Osteocyte (in vitro differentiated cells): ENCODE data around the gene SLC16A12. TPM values are rescaled to one million over a fixed set of nuclear protein-coding genes. Genes with fewer than 3 reads are reported as not detected.
A peak's percentile ranks its signal among the peaks of the same experiment; 100 is the strongest.

Experiments used
- DNase-seq: peaks from one replicate; pipeline ENCODE4 v3.0.0; 2021; ENCODE audit warnings: mixed read lengths; ENCODE audit not compliant: unreplicated experiment; ENCODE audit errors: extremely low spot score
- H3K27ac Mint-ChIP-seq: one replicate; pipeline ENCODE4 v1.8.0; 2021; ENCODE audit warnings: mild to moderate bottlenecking, mixed read lengths; ENCODE audit not compliant: unreplicated experiment
- H3K27me3 Mint-ChIP-seq: one replicate; pipeline ENCODE4 v1.8.0; 2021; ENCODE audit warnings: mixed read lengths; ENCODE audit not compliant: unreplicated experiment
- H3K36me3 Mint-ChIP-seq: one replicate; pipeline ENCODE4 v1.8.0; 2021; ENCODE audit warnings: mixed read lengths; ENCODE audit not compliant: unreplicated experiment
- H3K4me1 Mint-ChIP-seq: one replicate; pipeline ENCODE4 v1.8.0; 2021; ENCODE audit warnings: mixed read lengths; ENCODE audit not compliant: unreplicated experiment
- H3K4me3 Mint-ChIP-seq: one replicate; pipeline ENCODE4 v1.8.0; 2021; ENCODE audit warnings: mild to moderate bottlenecking, moderate library complexity, mixed read lengths; ENCODE audit not compliant: unreplicated experiment
- H3K9me3 Mint-ChIP-seq: one replicate; pipeline ENCODE4 v1.8.0; 2021; ENCODE audit warnings: mixed read lengths; ENCODE audit not compliant: unreplicated experiment
- CTCF ChIP-seq: fragments of 200-600 bp; sonication (generic); IDR thresholded peaks from 2 replicates; pipeline ENCODE4 v1.5.0; 2021; ENCODE audit warnings: antibody characterized with exemption, mild to moderate bottlenecking, moderate library complexity
- total RNA-seq: library from RNA; stranded (reverse); gene quantifications from 2 replicates; pipeline ENCODE4 v1.2.1, GENCODE V29; 2021

SLC16A12 gene
- total RNA-seq, 1 donor from 2014 or later = 8.4 TPM

DNA sequence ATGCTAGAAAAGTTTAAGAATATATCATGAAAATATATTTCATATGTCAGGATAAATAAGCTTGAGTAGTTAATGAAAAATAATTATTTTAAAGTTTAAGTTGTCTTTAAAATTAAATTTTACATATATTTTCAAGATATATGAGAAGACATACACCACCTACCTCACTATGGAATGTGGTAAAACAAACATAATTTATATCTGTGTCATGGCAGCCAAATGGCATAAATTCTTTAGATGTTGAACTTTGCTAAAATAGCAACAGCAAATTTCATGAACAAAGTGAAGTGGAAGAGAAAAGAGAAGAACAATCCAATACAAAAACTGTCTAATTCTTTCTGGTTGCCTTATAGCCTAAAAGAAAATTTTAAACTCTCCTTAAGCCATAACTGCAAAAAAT, 39.6 kb upstream of the SLC16A12 start:
- Mint-ChIP-seq H3K9me3 (peaks cover 12% of the 10 kb centered on the region), H3K27me3 (no peaks in the 10 kb centered on the region), H3K27ac (peak overlapping the region; percentile 63), H3K36me3 (peaks cover 4% of the 10 kb centered on the region), H3K4me3 (no peak overlapping the region), H3K4me1 (peaks cover 25% of the 10 kb centered on the region)
- no peak for DNase-seq
- TF ChIP-seq CTCF = no peak

- H3K4me1 Mint-ChIP-seq = peaks cover 25% of the 10 kb centered on the region
- H3K36me3 Mint-ChIP-seq = peaks cover 4% of the 10 kb centered on the region
- no peaks in the 10 kb centered on the region for H3K27me3 Mint-ChIP-seq
- no peak for TF ChIP-seq CTCF
- H3K27ac Mint-ChIP-seq = peak overlapping the region; percentile 34
- H3K4me3 Mint-ChIP-seq = no peak overlapping the region
- no peak for DNase-seq
- peaks cover 12% of the 10 kb centered on the region for H3K9me3 Mint-ChIP-seq
Observed at GRCh38 chr10:89574368-89574767, 39.0 kb upstream of the SLC16A12 start.

GRCh38 chr10:89567576-89568245, 32.3 kb upstream of the SLC16A12 start:
- Mint-ChIP-seq H3K36me3 (no peaks in the 10 kb centered on the region), H3K27me3 (no peaks in the 10 kb centered on the region), H3K4me1 (peaks cover 18% of the 10 kb centered on the region), H3K9me3 (no peaks in the 10 kb centered on the region), H3K4me3 (no peak overlapping the region), H3K27ac (peak overlapping the region; percentile 77)
- no peak for TF ChIP-seq CTCF
- DNase-seq = no peak

DNA sequence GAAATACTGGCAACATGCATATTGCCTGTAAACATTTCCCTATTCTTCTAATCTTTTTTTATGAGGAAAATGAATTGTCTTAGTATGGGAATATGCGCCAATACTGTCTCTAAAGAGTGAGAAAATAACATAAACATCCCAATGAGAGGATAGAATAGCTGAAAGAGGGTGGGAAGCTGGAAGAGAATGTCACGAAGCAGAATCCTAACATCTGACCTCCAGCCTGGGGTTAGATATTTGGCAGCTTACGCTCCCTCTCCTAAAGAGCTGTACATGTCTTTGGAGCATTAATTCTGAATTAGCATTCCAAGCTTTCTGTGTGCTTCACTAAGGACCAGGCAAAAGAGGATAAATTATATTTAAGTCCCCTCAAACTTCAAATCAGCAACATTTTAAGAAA, 31.6 kb upstream of the SLC16A12 start:
- DNase-seq = no peak
- no peak overlapping the region for H3K4me3 Mint-ChIP-seq
- peaks cover 19% of the 10 kb centered on the region for H3K4me1 Mint-ChIP-seq
- TF ChIP-seq CTCF = no peak
- H3K27ac Mint-ChIP-seq = peak overlapping the region; percentile 77
- no peaks in the 10 kb centered on the region for H3K36me3 Mint-ChIP-seq
- no peaks in the 10 kb centered on the region for H3K9me3 Mint-ChIP-seq
- H3K27me3 Mint-ChIP-seq = no peaks in the 10 kb centered on the region

DNA sequence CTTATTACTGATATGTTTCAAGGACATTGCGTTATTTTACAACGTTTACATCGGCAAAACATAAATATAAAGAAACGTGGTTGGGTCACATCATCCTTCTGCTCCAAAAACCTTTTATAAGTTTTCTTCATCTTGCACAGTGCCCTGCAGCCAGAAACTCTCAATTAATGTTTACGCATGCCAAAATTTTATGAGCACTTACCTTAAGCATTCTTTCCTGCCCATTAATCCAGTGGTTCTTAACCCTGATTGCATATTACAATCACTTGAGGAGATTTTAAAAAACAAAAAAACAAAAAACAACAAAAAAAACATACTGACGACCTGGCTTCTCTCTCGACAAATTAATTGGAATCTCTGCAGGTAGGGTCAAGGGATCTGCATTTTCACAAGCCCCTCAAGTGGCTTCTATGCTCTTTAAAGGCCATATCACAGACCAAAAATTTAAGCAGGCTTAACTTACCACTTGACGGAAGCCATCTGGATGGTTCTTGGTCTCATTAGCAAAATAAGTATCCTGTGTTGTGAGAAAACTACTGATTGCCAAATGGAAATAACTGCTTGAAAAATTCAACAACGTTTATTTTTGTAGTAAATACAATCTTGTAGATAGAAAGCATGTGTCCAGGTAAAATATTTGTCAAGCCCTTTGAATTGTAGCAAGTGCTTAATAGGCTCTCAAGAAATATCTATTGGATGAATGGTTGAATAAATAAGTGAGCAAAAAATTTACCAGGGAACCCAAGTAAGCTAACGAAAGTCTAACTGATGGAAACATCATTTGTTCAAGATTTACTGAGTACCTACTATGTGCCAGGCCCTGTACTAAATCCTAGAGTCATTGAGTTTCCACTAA, 30.9 kb upstream of the SLC16A12 start:
- no peak overlapping the region for H3K4me3 Mint-ChIP-seq
- H3K9me3 Mint-ChIP-seq = no peaks in the 10 kb centered on the region
- H3K27ac Mint-ChIP-seq = peak overlapping the region; percentile 77
- H3K27me3 Mint-ChIP-seq = no peaks in the 10 kb centered on the region
- no peaks in the 10 kb centered on the region for H3K36me3 Mint-ChIP-seq
- H3K4me1 Mint-ChIP-seq = peaks cover 19% of the 10 kb centered on the region
- DNase-seq = no peak
- TF ChIP-seq CTCF = no peak
